Neuron (in vitro differentiated cells): ENCODE data around the gene AFF3.

Experiments used
- H2AFZ ChIP-seq: one replicate; pipeline ENCODE4 v1.6.1; 2013; ENCODE audit warnings: low read depth, mild to moderate bottlenecking, inconsistent platforms, low read length, moderate library complexity
- H3K27me3 ChIP-seq: one replicate; pipeline ENCODE4 v1.6.1; 2013; ENCODE audit warnings: low read length; ENCODE audit not compliant: insufficient read depth
- H3K36me3 ChIP-seq: one replicate; pipeline ENCODE4 v1.6.1; 2013; ENCODE audit warnings: low read length; ENCODE audit not compliant: insufficient read depth
- H3K4me1 ChIP-seq: one replicate; pipeline ENCODE4 v1.6.1; 2013; ENCODE audit warnings: low read length; ENCODE audit not compliant: insufficient read depth
- H3K4me3 ChIP-seq: 2 replicates; pipeline ENCODE4 v1.5.1; 2013; ENCODE audit warnings: mild to moderate bottlenecking, low read length, moderate library complexity
- H3K9me3 ChIP-seq: one replicate; pipeline ENCODE4 v1.6.1; 2013; ENCODE audit warnings: low read length

The AFF3 gene

DNA sequence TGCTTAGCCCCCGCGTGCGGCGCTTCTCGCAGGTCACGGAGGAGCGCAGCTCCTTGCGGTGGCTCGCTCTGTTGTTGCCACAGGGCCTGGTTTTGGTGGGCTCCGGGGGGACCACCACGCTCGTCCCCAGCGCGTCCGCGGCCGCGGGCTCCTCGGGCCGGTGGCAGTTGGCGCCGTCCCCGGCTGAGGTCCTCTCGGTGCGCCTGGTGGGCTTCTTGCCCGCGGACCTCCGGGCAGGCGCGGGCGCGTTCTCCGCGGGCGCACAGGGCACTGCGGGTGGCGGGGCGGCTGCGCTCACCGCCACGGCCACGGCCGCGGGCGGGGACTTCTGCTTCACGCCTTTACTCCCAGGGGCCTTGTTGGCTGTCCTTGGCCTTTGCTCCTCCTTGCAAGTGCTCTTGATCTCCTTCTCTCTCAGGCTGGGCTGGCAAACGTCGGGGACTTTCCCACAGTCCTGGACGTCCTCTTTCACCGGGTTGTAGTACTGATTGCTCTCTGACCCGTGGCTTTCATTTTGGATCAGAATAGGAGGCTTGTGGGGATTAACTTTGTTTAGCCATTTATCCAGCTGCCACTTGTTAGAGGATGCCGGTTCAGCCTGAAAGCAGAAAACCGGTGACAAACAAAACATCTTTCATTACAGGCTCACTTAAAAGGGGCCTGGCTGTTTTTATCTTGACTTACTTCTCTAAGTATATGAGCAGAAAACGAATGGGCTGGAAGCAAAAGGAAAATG lies 548.5 kb downstream of the AFF3 start:
- Histone ChIP-seq H3K36me3 (no peaks in the 10 kb centered on the region), H3K4me1 (no peaks in the 10 kb centered on the region), H3K9me3 (no peaks in the 10 kb centered on the region), H2AFZ (no peak overlapping the region), H3K4me3 (no peak overlapping the region), H3K27me3 (no peaks in the 10 kb centered on the region)

DNA sequence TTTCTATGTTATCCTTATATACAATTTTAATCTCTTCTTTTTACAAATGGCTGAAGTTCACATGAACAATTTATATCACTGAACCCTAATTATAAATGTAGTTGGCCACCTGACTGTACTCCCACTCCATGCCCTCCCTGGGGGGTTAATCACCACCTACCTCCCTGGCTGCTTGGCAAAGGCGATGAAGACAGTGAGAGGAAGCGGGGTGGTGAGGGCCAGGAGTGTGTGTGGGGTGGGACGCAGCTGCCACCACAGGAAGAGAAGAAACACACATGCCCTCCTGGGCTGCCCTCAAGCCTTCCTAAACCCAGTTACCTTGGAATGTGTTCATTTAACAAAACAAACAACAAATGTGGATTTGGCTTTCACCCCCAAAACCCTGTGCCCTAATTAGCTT lies 565.6 kb downstream of the AFF3 start:
- H3K4me1 ChIP-seq, result peaks cover 32% of the 10 kb centered on the region
- H3K36me3 ChIP-seq, result no peaks in the 10 kb centered on the region
- no peaks in the 10 kb centered on the region for H3K27me3 ChIP-seq
- H2AFZ ChIP-seq, result no peak overlapping the region
- no peak overlapping the region for H3K4me3 ChIP-seq
- no peaks in the 10 kb centered on the region for H3K9me3 ChIP-seq

DNA sequence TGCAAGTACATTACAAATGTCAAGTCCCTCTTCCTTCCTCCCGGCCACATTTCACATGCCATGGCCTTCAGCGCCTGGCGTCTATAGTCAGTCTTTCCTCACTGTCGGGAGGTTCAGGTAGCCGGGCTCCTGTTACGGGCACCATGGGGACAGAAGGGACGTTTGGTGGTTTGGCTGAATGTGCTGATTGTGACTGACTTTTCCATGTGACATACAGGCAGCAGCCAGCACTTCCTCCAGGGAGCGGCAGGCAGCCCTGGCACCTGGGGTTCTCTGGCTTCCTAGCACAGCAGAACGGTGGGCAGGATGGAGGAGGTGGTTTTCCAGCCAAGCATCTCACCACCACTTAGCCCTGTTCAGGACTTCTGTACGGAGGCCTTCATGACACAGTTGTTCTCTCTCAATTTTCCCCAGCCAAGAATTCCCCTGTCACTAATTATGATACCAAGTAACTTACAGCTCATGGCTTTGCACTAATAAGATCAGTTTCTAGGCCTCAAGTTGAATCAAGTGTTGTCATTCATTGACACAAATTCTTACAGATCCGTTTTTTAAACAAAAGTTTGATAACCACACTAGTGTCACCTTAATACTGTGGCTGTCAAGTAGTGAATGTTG lies 568.6 kb downstream of the AFF3 start:
- no peak overlapping the region for H3K4me3 ChIP-seq
- no peaks in the 10 kb centered on the region for H3K36me3 ChIP-seq
- H3K9me3 ChIP-seq, result no peaks in the 10 kb centered on the region
- no peaks in the 10 kb centered on the region for H3K27me3 ChIP-seq
- H3K4me1 ChIP-seq, result peaks cover 47% of the 10 kb centered on the region
- H2AFZ ChIP-seq, result no peak overlapping the region

DNA sequence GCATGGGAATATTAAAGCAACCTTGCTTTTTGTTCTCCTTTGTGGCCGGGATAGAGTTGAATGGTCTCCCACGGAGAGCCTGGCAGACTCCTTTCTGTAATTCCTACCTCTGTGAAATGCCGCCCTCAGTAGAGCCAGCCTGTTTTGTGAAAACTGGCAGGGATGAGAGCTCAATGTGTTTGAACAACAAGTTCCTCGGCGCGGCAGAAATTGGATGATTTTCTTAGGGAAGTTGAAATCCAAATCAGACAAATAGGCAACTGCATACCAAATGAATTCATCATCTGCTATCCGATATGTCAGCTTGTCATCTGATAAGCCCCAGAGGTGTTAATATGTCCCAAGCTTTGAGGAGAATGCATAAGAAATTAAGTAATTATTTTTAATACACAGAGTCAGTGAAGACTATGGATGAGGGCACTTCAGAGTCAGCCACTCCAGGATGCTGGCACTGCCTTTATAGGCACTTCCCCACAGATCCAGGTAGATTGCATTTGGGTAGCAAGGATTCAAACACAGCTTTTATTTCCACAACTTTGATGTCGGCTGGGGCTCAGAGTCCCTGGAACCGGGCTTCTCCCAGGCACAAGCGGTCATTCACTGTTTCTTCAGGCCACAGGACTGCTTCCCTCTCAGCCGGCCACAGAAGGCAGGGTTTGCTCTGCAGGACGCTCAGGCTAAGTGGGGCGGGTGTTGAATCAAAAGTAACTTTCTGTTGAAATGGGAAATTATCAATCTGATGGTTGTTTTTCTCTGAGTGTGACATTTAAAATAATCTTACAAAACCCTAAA lies 569.8 kb downstream of the AFF3 start:
- Histone ChIP-seq H3K27me3 (no peaks in the 10 kb centered on the region), H3K9me3 (no peaks in the 10 kb centered on the region), H3K4me1 (peaks cover 47% of the 10 kb centered on the region), H2AFZ (no peak overlapping the region), H3K4me3 (no peak overlapping the region), H3K36me3 (no peaks in the 10 kb centered on the region)

DNA sequence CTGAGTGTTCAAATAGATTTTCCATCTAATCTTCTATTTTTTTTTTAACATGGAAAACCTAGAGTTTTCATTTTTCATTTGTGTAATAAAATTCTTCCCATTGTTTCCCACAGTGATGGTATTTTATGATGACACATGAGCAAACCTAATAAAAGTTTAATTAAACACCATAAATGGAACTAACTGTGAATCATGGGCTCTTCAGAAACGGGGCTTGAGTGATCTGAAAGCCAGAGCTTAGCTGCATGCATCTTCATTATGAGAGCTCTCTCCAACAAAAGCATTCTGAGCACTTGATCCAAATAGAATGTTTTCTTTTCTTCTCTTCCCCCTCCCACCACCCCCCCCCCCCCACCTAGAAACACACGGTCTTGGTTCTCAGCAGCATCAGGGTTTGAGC lies 570.4 kb downstream of the AFF3 start:
- H2AFZ ChIP-seq, result no peak overlapping the region
- no peaks in the 10 kb centered on the region for H3K9me3 ChIP-seq
- H3K4me1 ChIP-seq, result peaks cover 47% of the 10 kb centered on the region
- H3K27me3 ChIP-seq, result no peaks in the 10 kb centered on the region
- H3K36me3 ChIP-seq, result no peaks in the 10 kb centered on the region
- H3K4me3 ChIP-seq, result no peak overlapping the region

DNA sequence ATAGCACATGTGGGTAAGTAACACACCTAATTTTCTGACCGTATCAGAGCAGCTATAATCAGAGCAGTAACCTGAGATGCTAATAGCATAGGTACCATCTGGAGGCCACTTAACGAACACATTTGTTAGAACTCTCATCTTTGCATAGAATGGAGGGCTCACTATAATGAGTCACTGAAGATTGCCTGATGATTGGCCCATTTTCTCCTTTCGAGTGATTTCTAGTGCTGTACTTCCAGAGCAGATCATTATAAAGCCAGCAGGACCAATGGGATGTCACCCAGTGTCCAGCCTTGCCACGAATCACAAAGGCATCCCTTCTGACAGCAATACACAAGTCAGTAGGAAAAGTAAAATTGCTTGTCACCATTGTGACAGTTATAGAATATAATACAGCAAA lies 570.9 kb downstream of the AFF3 start:
- H3K9me3 ChIP-seq, result no peaks in the 10 kb centered on the region
- no peaks in the 10 kb centered on the region for H3K36me3 ChIP-seq
- no peaks in the 10 kb centered on the region for H3K27me3 ChIP-seq
- H3K4me1 ChIP-seq, result peaks cover 47% of the 10 kb centered on the region
- no peak overlapping the region for H2AFZ ChIP-seq
- H3K4me3 ChIP-seq, result no peak overlapping the region

DNA sequence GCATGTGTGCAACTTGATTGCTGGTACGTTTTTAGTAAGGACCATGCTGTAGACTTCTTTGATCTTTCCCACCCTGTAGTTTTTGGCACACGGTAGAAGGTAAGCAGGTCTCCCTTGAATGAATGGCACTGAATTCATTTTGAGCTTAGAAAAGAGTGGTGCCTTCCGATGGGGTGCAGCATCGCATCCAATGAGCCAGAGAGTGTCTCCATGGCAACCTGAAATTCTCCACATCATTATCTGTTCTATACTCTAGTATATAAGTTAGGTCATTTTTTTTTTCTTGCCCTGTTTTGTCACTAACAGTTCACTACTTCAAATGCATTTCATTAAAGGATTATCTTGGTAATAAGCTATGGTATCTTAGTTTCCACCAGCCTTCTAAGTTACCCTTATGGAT lies 571.4 kb downstream of the AFF3 start:
- H3K4me3 ChIP-seq, result no peak overlapping the region
- no peaks in the 10 kb centered on the region for H3K36me3 ChIP-seq
- no peaks in the 10 kb centered on the region for H3K9me3 ChIP-seq
- H2AFZ ChIP-seq, result no peak overlapping the region
- H3K27me3 ChIP-seq, result no peaks in the 10 kb centered on the region
- peaks cover 47% of the 10 kb centered on the region for H3K4me1 ChIP-seq

DNA sequence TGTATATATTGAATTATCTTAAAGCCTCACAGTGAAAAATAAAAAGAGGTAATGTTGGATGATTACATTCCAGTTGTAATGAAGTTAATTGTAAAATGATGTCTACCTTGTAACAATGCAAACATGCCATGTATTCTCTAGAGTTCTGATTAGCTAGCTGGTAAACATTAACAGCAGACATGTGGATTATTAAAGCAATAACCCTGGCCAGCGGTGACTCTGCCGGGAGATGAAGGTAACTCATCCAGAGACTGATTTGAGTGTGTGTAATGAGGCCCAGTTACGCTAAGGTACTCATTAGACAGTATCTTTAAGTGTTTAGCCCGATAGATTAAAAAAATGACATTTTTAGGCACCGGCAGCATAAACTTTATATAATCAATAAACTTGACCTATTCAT lies 573.0 kb downstream of the AFF3 start:
- no peaks in the 10 kb centered on the region for H3K27me3 ChIP-seq
- H2AFZ ChIP-seq, result no peak overlapping the region
- peaks cover 54% of the 10 kb centered on the region for H3K4me1 ChIP-seq
- H3K4me3 ChIP-seq, result no peak overlapping the region
- no peaks in the 10 kb centered on the region for H3K9me3 ChIP-seq
- no peaks in the 10 kb centered on the region for H3K36me3 ChIP-seq

DNA sequence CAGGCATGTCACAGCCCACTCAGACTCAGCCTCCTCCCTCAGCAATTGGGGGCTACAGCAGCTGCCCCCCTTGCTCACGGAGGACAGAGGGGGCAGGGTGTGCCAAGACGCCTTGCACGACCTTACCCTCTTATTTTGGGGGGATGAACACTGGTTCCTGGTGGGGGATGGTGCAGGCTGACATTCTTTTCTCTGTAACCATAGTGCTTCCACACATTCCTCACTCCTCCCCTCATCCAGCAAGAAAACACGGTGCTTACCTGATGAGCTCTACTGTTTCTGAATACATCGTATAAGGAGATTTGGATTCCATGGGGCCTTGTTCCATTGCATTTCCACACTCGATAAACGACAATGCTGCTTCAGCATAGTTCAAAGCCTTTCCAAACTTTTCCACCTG lies 577.2 kb downstream of the AFF3 start:
- H2AFZ ChIP-seq, result no peak overlapping the region
- peaks cover 19% of the 10 kb centered on the region for H3K4me1 ChIP-seq
- H3K36me3 ChIP-seq, result no peaks in the 10 kb centered on the region
- no peak overlapping the region for H3K4me3 ChIP-seq
- H3K27me3 ChIP-seq, result no peaks in the 10 kb centered on the region
- no peaks in the 10 kb centered on the region for H3K9me3 ChIP-seq

DNA sequence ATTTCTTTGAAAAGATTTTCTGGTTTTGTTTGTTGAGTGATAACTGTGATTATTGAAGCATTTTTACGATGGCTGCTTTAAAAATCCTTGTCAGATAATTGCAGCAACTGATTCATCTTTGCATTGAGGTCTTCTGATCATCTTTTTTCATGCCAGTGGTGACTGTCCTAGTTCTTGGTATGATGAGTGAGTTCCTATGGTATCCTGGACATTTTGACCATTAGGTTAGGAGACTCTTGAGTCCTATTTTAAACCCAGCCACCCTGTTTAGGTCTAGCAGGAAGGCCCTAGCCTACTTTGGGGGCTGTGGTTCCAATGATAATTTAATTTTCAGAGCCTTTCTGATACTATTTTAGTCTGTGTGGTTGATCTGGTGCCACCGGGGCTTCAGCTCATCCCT lies 579.9 kb downstream of the AFF3 start:
- Histone ChIP-seq H3K4me3 (no peak overlapping the region), H3K36me3 (no peaks in the 10 kb centered on the region), H3K27me3 (no peaks in the 10 kb centered on the region), H3K9me3 (no peaks in the 10 kb centered on the region), H3K4me1 (peaks cover 12% of the 10 kb centered on the region), H2AFZ (no peak overlapping the region)

DNA sequence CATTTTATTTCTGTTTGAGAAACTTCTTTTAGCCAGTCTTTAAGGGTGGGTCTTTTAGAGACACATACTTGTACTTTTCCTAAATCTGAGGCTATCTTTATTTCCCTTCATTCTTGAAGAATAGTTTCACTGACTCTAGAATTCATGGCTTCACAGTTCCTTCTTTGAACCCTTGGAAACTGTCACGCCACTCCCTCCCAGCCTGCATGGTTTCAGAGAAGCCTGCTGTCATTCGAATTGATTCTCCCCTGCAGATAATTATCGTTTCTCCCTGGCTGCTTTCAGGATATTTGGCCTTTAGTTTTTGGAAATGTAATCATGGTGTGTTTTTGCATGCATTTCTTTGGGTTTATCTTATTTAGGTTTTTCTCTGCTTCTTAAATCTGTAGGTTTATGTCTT lies 580.6 kb downstream of the AFF3 start:
- no peaks in the 10 kb centered on the region for H3K36me3 ChIP-seq
- no peaks in the 10 kb centered on the region for H3K27me3 ChIP-seq
- no peak overlapping the region for H3K4me3 ChIP-seq
- H3K9me3 ChIP-seq, result no peaks in the 10 kb centered on the region
- peaks cover 12% of the 10 kb centered on the region for H3K4me1 ChIP-seq
- H2AFZ ChIP-seq, result no peak overlapping the region

DNA sequence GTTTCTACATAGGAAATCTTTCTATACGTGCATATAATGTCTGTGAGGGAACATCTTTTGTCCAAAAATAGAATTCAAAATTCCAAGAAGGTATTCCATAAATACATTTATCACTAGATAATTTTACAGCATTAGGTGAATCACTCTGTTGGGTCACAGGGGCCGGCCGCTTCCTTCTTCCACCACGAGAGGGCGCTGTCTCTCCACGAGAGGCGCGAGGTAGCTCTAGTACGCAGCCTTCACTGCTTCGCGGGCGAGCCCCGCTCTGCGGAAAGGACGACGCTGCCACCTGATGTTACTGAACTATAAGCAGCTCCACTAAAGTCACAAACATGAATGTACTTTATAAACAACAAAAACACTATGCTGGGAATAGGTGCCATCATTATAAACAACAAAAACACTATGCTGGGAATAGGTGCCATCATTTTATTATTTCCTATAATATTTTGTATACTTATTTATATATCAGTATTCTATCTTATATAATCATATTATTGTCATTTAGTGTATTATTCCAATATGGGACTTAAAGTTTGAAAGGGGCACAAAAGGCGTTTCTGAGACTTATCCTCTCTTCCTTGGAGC lies 583.2 kb downstream of the AFF3 start:
- Histone ChIP-seq H3K4me1 (no peaks in the 10 kb centered on the region), H3K36me3 (peaks cover 4% of the 10 kb centered on the region)

DNA sequence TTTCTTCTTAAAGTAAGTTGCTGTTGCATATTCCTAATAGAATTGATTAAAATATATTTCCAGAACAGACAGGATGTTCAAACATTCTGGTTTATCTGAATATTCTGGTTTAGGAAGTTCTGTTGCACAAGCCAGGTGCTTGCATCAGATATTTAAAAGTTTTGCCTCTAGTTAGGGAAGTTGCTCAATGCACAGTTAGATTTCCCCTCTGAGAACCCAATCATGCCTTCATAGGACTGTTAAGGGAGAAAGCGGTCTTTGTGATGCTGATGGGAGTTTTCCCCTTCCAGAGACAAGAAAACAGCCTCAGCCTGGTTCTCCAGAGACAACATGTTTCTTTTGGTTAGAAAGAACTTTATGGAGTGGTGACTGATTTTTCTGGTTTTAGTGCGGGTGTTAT lies 587.0 kb downstream of the AFF3 start:
- Histone ChIP-seq H3K27me3 (no peaks in the 10 kb centered on the region), H3K4me1 (no peaks in the 10 kb centered on the region), H3K9me3 (no peaks in the 10 kb centered on the region), H3K36me3 (peaks cover 15% of the 10 kb centered on the region), H3K4me3 (no peak overlapping the region), H2AFZ (no peak overlapping the region)

More for the DNA sequence above, 583.2 kb downstream of the AFF3 start:
- no peaks in the 10 kb centered on the region for H3K27me3 ChIP-seq
- H2AFZ ChIP-seq, result no peak overlapping the region
- no peak overlapping the region for H3K4me3 ChIP-seq
- H3K9me3 ChIP-seq, result no peaks in the 10 kb centered on the region
